Psoas muscle (tissue), 8 donors: ENCODE results near the gene PLB1. TPM values are rescaled to one million over a fixed set of nuclear protein-coding genes. Genes with fewer than 3 reads are reported as not detected.
A peak's percentile ranks its signal among the peaks of the same experiment; 100 is the strongest.

ENCODE experiments used
- ATAC-seq, 4 donors: fragments of 200-7000 bp; cut with Tn5 transposase; one replicate each; pipeline ENCODE4 v1.9.1; 2020; ENCODE audit warnings: moderate library complexity in 3 of 4, mild to moderate bottlenecking in 2 of 4
- DNase-seq, 2 donors: peaks; one replicate each; pipeline ENCODE4 v3.0.0-alpha.2; 2020
- H3K27ac ChIP-seq: fragments of 200-600 bp; one replicate; pipeline ENCODE4 v1.8.0; 2022
- H3K27me3 ChIP-seq, 3 donors: fragments of 200-600 bp in 1 of 3; one replicate each; pipeline versions ENCODE4 v1.6.1 to v1.8.0; 2013 to 2022; ENCODE audit warnings: low read length in 2 of 3, mild to moderate bottlenecking in 2 of 3, moderate library complexity in 1 of 3; ENCODE audit not compliant: insufficient read depth in 3 of 3
- H3K36me3 ChIP-seq, 2 donors: fragments of 200-600 bp in 1 of 2; one replicate each; pipeline versions ENCODE4 v1.6.1 to v1.8.0; 2013 to 2022; ENCODE audit warnings: low read depth in 1 of 2, mild to moderate bottlenecking in 1 of 2, moderate library complexity in 1 of 2; ENCODE audit not compliant: insufficient read depth in 1 of 2
- H3K4me1 ChIP-seq: fragments of 200-600 bp; one replicate; pipeline ENCODE4 v1.8.0; 2022
- H3K4me3 ChIP-seq: fragments of 200-600 bp; one replicate; pipeline ENCODE4 v1.8.0; 2022; ENCODE audit warnings: mild to moderate bottlenecking
- H3K9me3 ChIP-seq: fragments of 200-600 bp; one replicate; pipeline ENCODE4 v1.8.0; 2022
- CTCF ChIP-seq: fragments of 200-600 bp; IDR thresholded peaks from one replicate; pipeline ENCODE4 v1.8.0; 2022; ENCODE audit warnings: antibody characterized with exemption
- WGBS, 3 donors: extraction: QIAGEN DNeasy Blood & Tissue Kit; methylation state at CpG; one replicate each; pipeline versions ENCODE4 v1.1.6 to v1.1.7; 2013; 5-methylcytosine and 5-hydroxymethylcytosine counted together
- intact Hi-C, 2 donors: fragments of 100-400 bp; cut with DNase I; formaldehyde crosslinking; loops; one replicate each; pipeline versions ENCODE4 v1.11.0 to v1.14.2; 2022
- polyA plus RNA-seq, 3 donors: library from polyadenylated mRNA; stranded (reverse); fragments of 200-250 nt; gene quantifications; one replicate each; pipeline ENCODE4 v1.2.3, GENCODE V29; 2013
- total RNA-seq, 4 donors: library from RNA; stranded (reverse); fragmentation: NEBNext Ultra II Directional in 2 of 4; extraction: Animal tissue kit (Norgen Biotek cat#: 25700) in 2 of 4; gene quantifications; one replicate each; pipeline versions ENCODE4 v1.2.1 to v1.2.4, GENCODE V29; 2021 to 2023
- donor health status: healthy with polysubstance abuse.
- donor health status: DM: no; HTN: no; CAD: no; lungs with moderate emphysema.
- donor health status: Bipolar disorder and iron deficiency.
- donor health status: healthy.
- donor health status: DM: yes; HTN: yes; CAD: no.
- donor health status: DM: no; HTN: no; CAD: no.
- donor health status: DM: no; HTN: no; CAD: no.
- donor health status: DM: yes; HTN: yes; CAD: no.

Gene PLB1
- total and polyA plus RNA-seq, 7 donors, result 0.63 to 4.9 (median 1.7) TPM

- no peak for TF ChIP-seq CTCF
- Histone ChIP-seq H3K27me3 (no peaks in the 10 kb centered on the region), H3K36me3 (no peaks in the 10 kb centered on the region), H3K27ac (peak overlapping the region; percentile 89), H3K4me3 (peak overlapping the region; percentile 37), H3K4me1 (peaks cover 71% of the 10 kb centered on the region), H3K9me3 (no peaks in the 10 kb centered on the region)
- ATAC-seq (no peak), DNase-seq (no peak)
- 41 to 80% (median 52%) methylated on average over 2 of the region's 2 CpGs for WGBS, 3 donors
- intact Hi-C loops, result no loop called here
Measured at GRCh38 chr2:28624436-28624792, 128.6 kb downstream of the PLB1 start.

GRCh38 chr2:28624793-28625701 lies 129.2 kb downstream of the PLB1 start:
- intact Hi-C loops, result no loop called here
- DNase-seq, result peak; percentile 63 to 85
- 31 to 53% (median 35%) methylated on average over 19 of the region's 19 CpGs for WGBS, 3 donors
- peak; percentile 74 to 83 (median 74) for ATAC-seq
- no peaks in the 10 kb centered on the region for H3K9me3 ChIP-seq
- H3K27me3 ChIP-seq, result no peaks in the 10 kb centered on the region
- H3K27ac ChIP-seq, result peak overlapping the region; percentile 89
- H3K4me3 ChIP-seq, result peak overlapping the region; percentile 37
- no peaks in the 10 kb centered on the region for H3K36me3 ChIP-seq
- H3K4me1 ChIP-seq, result peaks cover 75% of the 10 kb centered on the region
- TF ChIP-seq CTCF, result no peak

- intact Hi-C loops, result no loop called here
- no peaks in the 10 kb centered on the region for H3K27me3 ChIP-seq
- 91 to 93% (median 91%) methylated on average over 4 to 5 of the region's 5 CpGs for WGBS, 3 donors
- no peak overlapping the region for H3K4me3 ChIP-seq
- H3K4me1 ChIP-seq, result peaks cover 71% of the 10 kb centered on the region
- no peaks in the 10 kb centered on the region for H3K9me3 ChIP-seq
- ATAC-seq (no peak), DNase-seq (no peak)
- peak overlapping the region; percentile 89 for H3K27ac ChIP-seq
- no peak for TF ChIP-seq CTCF
- H3K36me3 ChIP-seq, result no peaks in the 10 kb centered on the region
Measured at GRCh38 chr2:28626376-28626775, 130.5 kb downstream of the PLB1 start.

- peaks cover 73% of the 10 kb centered on the region for H3K4me1 ChIP-seq
- TF ChIP-seq CTCF, result no peak
- 50 to 61% (median 52%) methylated on average over 7 of the region's 7 CpGs for WGBS, 3 donors
Measured at GRCh38 chr2:28626891-28627421, 131.1 kb downstream of the PLB1 start.

More at GRCh38 chr2:28626891-28627421, 131.1 kb downstream of the PLB1 start:
- Histone ChIP-seq H3K36me3 (no peaks in the 10 kb centered on the region), H3K9me3 (no peaks in the 10 kb centered on the region), H3K27me3 (no peaks in the 10 kb centered on the region), H3K27ac (peak overlapping the region; percentile 89), H3K4me3 (no peak overlapping the region)
- ATAC-seq (peak; percentile 28 to 65 (median 33)), DNase-seq (peak in 1 of 2 donors; percentile 52)
- intact Hi-C loops, result no loop called here
